ENCODE data around the gene IL32.
A peak's percentile ranks its signal among the peaks of the same experiment; 100 is the strongest.
"Not testable (repeated sequence)": the region's sequence is repeated elsewhere in the genome, so short reads cannot be mapped to it uniquely, and the experiment has no call there.

IL32 gene

GRCh38 chr16:3028716-3029319 is 36.6 kb upstream of the IL32 start:
- DNase-seq, result no peak

- DNase-seq, result peak; percentile 80
Measured at GRCh38 chr16:3029491-3030221, 35.8 kb upstream of the IL32 start.

DNA sequence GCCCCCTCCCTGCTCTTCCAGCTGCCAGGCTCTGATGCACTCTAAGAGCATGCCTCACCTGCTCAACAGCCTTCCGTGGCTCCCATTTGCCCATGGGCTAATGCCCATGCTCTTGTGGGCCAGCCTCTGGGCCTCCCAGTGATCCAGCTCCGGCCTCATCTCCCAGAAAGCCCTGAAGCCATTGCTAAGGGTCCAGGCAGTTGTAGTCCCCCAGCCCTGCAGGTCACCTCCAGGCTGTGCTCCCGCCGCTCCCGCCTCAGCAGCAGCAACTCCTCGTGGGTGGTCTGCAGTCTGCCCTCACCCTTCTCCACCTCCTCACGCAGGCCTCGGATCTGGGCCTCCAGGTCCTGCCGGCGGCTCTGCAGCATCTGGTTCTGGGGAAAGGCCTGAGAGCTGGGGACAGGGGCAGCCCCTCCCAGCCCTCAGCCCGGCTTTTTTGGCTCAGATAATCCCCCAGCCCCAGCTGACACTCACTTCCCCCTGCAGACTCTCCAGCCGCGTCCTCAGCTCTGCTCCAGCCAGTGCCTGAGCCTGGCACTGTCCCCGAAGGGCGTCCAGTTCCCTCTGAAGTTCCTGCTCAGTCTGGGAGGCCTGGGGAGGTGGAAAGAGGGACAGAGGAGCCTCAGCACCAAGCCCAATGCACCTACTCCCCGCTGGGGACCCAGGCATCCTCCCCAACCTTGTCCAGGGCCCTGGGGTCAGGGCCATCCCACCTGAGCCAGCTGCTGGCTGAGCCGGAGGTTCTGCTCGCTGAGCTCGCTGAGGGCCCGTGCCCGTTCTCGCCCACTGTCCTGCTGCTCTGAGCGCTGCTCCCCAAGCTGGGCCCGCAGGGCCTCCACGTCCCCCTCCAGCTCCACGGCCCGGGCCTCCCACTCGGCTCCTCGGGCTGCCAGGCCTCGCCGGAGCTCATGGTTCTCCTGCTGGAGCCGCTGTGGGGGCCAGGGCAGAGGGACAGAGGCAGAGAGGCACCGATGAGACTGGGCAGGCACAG is 34.9 kb upstream of the IL32 start:
- no peak for DNase-seq

GRCh38 chr16:3032624-3033023 is 32.8 kb upstream of the IL32 start:
- DNase-seq, result no peak

DNA sequence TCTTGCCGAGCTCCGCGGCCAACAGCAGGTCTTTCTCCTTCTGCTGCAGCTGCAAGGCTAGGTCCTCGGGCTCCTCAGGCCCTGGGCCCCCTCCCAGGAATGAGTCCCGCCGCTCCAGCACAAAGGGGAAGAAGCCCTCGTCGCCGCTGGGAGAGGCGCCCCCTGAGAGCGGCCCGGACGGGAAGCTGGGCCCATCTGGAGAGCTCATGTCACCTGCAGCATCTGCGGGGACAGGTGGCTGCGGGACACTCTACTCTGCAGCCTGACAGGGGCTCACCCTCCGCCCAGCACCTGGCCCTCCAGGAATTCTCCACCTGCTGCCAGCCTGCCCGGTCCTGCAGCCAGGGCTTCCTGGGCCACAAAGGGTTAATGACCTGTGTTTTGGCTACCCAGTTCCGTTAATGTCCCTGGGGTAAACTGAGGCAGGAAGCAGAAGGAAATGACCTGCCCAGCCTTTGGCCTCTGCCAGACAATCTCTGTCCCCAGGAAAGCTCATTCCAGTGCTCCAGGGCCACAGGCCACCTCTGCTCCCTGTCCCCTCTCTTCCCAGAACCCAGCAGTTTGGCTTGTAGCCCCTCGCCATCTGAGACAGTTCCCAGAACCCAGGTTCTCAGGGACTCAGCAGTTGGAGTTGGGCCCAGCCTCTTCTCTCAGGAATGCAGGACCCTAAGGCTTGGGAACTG is 30.0 kb upstream of the IL32 start:
- no peak for DNase-seq

DNA sequence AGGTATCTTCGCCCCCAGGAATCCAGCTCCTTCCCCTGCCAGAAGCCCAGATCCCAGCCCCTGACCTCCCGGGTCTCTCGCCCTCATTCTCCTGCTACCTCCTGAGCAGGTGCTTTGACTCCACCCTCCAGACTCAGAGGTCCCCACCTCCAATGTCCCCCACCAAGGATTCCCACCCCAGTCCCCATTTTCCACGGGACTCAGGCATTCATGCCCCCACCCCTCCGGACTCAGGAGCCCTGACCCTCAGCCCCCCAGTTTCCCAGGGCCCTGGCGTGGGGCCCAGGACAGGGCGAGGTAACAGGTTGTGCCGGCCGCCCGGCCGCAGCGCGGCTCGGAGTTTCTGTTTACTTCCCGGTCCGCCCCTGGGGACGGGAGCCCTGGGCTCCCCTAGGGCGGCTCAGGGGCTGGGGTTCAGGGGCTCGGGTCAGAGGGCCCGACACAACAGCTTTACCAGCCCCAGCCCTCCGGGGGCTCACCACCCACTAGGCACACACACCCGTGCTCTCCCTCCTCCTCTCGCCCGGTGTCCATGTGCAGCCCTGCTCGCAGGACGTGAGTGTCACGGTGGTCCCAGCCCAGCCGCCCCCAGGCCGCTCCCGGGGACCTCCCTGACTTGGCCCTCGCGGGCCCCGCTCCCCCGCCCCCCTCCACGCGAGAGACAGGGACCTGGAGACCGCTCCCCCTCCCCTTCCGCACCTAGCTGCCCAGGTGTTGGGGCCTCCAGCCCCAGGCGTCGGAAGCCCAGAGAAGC is 29.3 kb upstream of the IL32 start:
- DNase-seq, result no peak

DNA sequence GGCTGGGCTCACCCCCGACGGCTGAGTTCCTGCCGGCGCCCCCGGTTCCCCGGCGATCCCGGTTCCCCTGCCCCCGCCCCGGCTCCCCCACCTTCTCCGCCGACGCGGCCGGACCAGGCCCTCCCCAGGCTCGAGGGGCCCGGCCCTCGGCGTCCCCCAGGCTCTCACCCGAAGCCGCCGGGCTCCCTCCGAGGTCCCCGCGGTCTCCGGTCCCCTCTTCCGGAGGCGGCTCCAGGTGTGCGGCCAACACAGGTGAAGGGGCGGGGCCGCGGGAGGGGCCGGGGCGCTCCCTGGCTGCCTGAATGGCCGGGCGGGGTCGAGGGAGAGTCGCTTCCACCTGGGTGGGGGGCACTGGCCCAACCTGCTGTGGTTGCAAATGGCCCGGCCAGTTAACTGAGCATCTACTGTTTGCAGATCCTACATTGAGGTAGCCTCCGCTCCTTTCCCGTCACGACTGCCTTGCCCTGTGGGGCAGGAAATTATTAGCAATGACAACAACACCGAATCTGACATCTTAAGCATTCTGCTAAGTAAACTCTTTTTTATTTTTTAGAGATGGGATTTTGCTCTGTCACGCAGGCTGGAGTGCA is 28.6 kb upstream of the IL32 start, which contains the start of gene BICDL2:
BICDL2 (minus strand) TSS at position 219 of the 590 bp plus-strand sequence. CDS start 1,448 bp downstream, outside the sequence.
- DNase-seq, result no peak

GRCh38 chr16:3038256-3038655 is 27.2 kb upstream of the IL32 start:
- no peak for DNase-seq

DNA sequence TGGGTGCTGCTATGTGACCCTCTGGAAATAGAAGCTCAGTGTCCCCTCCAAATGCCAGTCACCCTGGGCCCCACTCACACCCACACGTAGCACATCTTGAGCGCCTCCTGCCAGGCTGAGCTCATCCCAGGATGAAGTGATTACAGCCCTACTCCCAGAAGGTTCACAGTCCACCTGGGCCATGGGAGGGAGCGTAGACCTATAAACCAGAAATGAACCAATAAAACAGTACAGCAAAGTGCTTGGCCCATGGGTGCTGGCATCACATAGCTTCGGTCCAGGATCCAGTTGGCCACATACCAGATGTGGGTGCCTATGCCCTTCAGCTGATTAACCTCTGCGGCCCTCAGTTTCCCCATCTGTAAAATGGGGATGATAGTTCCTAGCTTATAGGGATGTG is 26.5 kb upstream of the IL32 start:
- no peak for DNase-seq

- DNase-seq, result no peak
Measured at GRCh38 chr16:3042376-3042775, 23.1 kb upstream of the IL32 start.

- DNase-seq, result no peak
Measured at GRCh38 chr16:3044708-3045107, 20.7 kb upstream of the IL32 start.

DNA sequence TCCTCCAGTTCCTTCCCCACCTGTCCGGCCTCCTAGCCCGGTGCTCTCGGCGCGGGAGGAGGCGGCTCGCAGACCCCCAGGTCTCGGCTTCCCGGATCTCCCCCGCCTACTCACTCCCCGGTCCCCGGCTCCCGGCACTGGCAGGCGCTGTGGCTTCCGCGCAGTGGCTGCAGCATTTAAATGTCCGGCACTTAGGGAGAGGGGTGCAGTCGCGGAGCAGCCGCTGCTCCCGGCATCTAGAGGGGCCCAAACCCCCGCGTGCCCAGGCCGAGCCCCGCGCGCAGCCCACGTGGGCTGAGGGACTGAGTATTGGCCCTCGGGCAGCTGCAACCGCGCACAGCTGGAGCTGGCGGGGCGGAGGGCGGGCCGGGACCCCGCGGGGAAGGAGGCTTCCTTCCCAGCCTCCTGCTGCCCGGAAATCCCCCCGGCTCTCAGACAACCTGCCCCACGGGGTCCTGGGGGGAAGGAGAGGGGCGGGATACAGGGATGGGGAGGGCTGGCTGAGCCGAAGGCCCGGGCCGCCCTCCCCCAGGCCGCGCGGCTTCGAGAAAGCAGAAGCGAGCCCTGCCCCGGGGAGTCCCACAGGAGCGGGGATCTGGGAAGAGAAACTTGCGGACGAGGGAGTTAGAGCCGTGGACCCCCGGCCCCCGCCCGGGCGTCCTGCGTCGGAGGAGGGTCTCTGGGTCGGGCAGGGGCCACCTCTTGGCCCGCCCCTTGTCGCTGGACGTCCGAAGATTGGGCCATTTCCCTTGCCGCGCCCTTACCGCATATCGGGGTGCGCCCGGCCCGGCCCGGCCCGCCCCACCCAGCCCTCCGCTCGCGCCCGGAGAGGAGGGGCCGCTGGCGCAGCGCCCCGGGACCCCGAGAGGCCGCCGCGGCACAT is 19.4 kb upstream of the IL32 start, which contains the start of gene MMP25:
MMP25 (plus strand) TSS at position 804 of the 883 bp plus-strand sequence. CDS start 357 bp downstream, outside the sequence.
- no peak for DNase-seq

DNA sequence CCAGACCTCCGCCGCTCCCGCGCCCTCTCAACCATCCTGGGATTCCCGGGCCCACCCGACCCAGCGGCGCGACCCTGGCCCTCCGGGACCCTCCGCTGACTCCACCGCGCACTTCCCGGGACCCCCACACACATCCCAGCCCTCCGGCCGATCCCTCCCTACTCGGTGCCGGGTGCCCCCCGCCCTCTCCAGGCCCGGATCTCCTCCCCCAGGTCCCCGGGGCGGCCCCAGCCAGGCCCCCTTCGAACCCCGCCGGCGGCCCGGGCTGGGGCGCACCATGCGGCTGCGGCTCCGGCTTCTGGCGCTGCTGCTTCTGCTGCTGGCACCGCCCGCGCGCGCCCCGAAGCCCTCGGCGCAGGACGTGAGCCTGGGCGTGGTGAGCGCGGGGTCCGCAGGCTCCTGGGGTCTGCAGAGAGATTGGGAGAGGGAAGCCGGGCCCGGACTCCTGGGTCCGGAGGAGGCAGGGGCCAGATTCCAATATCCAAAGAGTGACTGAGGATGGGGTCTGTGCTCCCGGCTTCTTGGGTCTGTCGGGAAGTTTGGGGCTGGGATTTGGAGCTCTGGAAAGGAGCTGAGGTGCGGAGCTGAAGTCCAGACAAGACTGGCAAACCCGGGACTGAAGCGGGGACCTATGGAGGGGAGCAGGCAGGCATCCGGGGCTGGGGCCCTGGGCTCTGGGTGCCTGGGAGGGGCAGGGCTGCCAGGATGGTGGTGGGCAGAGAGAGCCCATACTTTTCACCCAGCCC is 18.6 kb upstream of the IL32 start:
- DNase-seq, result no peak

- DNase-seq, result no peak
Measured at GRCh38 chr16:3047387-3047720, 18.1 kb upstream of the IL32 start.

- no peak for DNase-seq
Measured at GRCh38 chr16:3049921-3050481, 15.4 kb upstream of the IL32 start.

DNA sequence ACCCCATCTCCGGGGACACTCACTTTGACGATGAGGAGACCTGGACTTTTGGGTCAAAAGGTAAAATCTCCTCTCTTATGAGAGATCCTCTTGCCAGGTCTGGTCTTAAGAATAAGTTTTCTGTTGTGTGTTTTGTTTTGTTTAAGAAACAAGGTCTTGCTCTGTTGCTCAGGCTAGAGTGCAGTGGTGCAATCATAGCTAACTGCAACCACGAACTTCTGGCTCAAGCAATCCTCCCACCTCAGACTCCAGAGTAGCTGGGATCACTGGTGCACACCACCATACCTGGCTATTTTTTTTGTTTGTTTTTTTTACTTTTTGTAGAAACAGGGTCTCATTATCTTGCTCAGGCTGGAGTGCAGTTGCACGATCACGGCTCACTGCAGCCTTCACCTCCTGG is 15.0 kb upstream of the IL32 start:
- DNase-seq, result no peak

GRCh38 chr16:3051009-3051408 is 14.4 kb upstream of the IL32 start:
- DNase-seq, result no peak

DNA sequence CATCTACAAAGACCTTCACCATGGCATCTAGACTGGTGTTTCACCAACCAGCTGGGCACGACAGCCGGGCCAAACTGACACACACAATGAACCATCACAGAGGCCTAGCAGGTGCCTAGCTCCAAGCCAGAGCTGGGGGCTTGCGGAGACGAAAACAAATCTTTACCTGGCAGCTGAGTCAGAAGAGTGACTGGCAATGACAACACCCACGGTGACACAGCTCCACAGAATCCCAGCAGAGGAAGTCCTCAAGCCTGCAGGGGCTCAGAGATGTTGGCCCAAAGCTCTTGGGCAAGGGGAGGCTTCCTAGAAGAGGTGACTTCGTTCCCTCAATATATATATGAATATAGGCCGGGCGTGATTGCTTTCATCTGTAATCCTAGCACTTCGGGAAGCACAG is 13.9 kb upstream of the IL32 start:
- no peak for DNase-seq

DNA sequence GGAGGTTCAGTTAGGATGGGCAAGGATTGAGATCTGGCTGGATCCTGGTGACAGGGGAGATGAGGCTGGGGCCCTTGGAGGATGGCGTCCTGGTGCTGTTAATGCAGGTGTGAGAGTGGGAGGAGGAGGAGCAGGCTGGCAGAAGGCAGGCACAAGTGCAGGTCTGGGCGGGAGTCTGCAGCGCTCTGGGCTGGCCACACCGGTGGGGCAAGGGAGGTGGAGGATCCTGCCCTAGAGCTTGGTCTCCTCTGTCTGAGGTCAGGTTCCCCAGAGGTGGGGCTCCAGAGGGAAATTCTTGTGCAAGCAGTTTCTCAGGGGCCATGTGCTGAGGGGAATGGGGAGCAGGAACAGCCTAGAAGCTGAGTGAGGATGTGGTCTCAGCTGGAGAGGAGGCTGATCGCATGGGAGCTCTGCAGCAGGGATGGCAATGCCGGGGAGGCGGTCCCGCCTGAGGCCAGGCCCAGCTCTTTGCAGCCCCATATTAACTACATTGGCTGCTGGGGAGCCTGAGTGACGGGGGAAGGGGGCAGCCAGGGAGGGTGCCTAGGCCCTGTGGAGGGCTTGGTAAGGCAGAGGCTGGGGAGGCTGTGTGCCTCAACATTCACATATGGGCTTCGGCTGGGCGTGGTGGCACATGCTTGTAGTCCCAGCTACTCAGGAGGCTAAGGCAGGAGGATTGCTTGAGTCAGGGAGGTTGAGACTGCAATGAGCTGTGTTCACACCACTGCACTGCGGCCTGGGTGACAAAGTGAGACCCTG is 12.7 kb upstream of the IL32 start:
- not testable (repeated sequence) for DNase-seq
